Skeletal muscle cell (primary cell): ENCODE measurements around the gene CHSY3.
"Not testable (repeated sequence)": the region's sequence is repeated elsewhere in the genome, so short reads cannot be mapped to it uniquely, and the experiment has no call there.

Source experiments
- DNase-seq: peaks from one replicate; pipeline ENCODE4 v3.0.0-alpha.2; 2010; ENCODE audit warnings: low read depth
- H3K4me3 ChIP-seq: 2 replicates; pipeline ENCODE4 v1.5.1; 2011; ENCODE audit warnings: low read depth, mild to moderate bottlenecking, control low read depth, low read length, moderate library complexity

CHSY3 gene

DNA sequence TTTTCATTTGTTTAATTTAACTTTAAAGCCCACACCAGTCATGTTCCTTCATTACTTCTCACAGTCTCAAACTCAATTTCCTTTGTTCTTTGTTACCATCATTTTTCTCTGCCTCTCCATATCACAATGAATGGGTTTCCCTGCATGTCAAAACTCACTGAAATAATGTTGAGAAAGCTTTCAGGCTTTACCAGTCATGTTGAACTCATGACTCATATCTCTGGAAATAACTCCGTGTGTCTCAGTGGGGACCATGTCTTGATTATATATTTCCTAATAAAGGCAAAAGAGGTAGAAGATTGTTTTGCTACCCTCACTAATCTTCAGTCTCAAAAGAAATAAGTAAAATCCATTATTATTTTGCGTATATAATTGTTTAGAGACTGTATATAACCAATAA, 231.2 kb downstream of the CHSY3 start:
- DNase-seq, result peak; percentile 70
- no peak overlapping the region for H3K4me3 ChIP-seq

DNA sequence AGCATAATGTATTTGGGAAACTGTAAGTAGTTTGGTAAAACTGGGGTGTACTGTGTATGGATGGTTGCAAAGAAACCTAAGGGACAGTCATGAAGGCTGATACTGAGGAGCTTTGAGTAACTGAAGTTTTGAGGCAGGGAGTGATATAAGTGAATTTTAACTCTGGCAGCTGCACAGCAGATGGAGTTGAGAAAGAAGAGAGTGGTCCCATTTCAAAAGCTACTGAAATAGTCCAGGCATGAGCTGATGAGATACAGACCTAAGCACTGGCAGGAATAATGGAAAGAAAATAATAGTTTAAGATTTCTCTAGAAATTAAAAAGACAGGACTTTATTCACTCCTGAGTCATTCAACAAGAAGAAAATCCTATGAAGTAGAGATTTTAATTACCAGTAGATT, 232.0 kb downstream of the CHSY3 start:
- DNase-seq, result no peak
- no peak overlapping the region for H3K4me3 ChIP-seq

DNA sequence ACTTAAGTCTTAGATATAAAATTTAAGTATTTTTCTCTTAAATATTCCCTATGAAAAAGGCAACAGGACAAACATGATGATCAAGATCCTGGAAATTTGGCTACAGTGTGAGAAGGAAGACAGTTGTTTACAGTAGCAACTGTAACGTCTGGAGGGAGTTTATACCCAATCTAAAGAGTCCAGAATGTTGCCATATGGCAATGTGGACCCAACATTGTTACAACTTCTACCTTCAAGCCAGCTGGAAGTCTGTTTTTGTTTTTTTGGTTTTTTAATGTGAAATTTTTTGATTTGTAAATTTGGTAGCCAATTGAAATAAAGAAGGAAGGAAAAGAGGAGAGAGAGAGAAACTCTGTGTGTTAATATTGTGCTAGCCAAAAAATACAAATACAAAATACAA, 233.4 kb downstream of the CHSY3 start:
- DNase-seq, result no peak
- H3K4me3 ChIP-seq, result no peak overlapping the region

DNA sequence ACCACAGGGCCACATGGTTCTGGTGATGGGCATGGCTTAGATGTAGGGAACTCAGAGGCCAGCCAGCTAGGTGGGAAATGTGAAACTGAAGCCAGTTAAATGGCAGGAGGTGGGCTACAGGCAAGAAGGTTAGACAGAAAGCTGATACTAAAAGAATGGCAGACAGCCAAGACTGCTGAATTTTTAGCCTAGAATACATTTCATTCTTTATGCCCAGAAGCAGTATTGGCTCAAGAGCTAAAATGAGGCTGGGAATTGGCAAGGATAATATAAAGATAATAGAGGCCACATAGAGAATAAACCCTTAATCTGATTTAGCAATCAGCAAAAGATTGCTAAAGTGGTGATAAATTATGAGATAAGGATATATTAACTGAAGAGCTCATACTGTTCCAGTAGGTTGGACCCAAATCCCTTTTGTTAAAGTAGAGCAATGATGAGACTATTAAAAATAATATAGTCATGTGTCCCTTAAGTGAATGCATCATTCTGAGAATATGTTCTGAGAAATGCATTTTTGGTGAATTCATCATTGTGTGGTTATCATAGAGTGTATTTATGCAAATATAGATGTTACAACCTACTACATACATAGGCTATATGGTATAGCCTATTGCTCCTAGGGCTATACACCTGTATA, 234.3 kb downstream of the CHSY3 start:
- DNase-seq, result peak; percentile 20
- no peak overlapping the region for H3K4me3 ChIP-seq

DNA sequence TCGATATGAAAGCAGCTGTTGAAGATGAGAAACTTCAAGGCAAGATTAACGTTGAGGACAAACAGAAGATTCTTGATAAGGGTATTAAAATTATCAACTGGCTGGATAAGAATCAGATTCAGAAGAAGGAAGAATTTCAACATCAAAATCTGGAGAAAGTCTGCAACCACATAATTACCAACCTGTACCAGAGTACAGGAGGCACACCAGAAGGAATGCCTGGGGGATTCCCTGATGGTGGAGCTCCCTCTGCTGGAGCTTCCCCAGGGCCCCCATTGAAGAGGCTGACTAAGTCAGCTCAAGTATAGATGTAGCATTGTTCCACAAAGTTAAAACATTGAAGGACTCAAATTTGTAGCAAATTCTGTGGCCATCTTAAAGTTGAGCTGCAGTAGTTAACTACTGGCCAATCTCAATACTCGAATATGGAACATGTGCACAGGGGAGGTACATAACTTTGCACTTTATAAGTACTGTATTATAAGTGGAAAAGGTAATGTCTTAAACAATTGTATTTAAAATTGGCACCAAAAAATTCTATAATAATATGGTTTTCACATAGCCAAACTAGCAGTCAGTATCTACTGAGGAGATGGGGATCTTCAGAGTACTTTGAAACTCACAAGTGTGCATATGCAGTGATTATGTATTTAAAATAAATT, 237.5 kb downstream of the CHSY3 start:
- H3K4me3 ChIP-seq, result no peak overlapping the region
- no peak for DNase-seq

DNA sequence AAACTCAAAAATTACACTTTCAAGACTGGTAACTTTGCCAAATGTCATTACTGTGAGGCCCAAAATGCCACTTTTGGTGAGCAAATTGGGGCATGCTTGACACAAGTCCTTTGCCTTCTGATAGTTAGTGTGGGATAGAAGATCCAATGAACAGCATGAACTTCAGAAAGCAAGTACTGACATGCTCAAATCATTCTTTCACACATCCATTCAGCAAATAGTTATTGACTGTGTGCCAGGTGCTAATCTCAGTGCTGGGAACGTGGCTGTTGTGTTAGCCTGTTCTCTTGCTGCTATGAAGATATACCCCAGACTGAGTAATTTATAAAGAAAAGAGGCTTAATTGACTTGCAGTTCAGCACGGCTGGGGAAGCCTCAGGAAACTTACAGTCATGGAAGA, 247.0 kb downstream of the CHSY3 start:
- DNase-seq, result no peak
- H3K4me3 ChIP-seq, result no peak overlapping the region

DNA sequence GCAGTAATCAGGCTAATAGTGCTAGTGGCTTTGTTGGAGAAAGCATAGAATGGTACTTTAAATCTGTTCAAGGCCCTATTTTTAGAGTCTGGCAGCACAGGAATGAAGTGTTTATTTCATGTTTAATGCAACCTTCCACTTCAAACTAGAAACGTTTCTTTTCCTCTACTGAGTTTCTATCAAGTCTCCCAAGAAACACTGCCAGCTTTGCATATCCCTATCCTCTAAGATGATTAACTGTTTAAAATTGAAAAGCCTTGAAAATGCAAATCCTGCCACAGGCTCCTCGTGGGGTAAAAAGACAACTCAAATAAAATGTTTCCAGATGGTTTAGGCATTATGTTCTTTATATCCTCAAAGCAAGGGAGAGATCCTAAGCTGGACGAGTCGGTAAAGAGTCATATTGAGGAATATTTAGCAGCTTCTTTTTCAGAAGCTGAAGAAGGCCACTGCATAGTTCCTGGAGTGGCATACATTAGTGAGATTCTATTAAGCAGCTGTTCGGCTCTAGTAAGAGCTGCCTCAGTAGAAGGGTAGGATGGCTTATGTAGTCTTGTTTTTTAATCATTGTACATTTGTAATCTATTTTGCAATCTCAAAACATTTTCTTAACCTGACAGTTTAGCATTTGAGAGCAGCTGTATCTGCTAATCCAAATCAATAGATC, 251.2 kb downstream of the CHSY3 start:
- DNase-seq, result no peak
- H3K4me3 ChIP-seq, result no peak overlapping the region

DNA sequence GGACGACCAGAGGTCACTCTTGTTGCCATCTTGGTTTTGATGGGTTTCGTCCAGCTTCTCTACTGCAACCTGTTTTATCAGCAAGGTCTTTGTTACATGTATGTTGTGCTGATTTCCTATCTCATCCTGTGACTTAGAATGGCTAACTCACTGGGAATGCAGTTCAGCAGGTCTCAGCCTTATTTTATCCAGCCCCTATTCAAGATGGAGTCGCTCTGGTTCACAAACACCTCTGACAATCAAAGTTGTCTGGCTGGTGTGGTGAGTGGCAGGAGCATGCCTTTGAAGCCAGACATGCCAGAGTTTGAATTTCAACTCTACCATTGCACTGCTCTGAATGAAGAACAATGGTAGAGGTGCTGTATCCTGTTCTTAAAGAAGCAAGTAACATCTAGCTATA, 253.8 kb downstream of the CHSY3 start:
- DNase-seq, result no peak

DNA sequence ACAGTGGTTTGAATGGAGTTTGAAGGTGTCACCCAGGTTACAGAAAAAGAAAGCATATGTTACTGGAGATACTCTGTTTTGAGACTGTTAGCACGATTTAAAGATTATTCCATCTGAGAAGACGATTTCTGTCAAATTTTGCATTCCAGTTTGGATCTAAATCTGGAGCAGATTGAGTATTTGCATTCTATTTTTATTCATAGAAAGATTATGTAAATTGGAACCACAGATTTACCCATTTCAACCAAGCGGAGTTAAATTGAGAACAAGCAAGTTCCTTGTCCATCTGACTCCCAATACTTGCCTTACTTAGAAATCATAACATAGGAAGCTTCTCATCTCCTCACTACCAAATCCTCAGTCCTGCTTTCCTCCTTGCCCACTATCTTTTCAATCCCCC, 255.7 kb downstream of the CHSY3 start:
- H3K4me3 ChIP-seq, result no peak overlapping the region
- no peak for DNase-seq

More for the DNA sequence above, 253.8 kb downstream of the CHSY3 start:
- H3K4me3 ChIP-seq, result no peak overlapping the region

DNA sequence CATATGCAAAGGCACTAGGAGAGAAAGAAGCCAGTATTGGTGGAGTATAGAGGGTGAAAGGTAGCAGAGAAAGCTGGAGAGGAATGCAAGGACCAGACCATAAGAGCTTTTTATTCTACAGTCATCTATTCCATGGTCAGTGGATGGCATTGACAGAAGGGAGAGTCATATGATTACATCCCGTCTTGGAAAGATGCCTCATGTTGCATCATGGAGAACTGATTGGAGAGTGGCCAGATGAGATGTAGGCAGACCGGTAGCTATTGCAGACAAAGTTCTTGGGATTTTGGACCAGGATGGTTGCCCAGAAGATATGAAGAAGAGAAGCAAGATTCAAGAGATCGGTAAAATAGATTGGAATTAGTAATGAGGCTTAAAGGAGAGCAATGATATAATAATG, 260.7 kb downstream of the CHSY3 start:
- no peak overlapping the region for H3K4me3 ChIP-seq
- peak; percentile 35 for DNase-seq

DNA sequence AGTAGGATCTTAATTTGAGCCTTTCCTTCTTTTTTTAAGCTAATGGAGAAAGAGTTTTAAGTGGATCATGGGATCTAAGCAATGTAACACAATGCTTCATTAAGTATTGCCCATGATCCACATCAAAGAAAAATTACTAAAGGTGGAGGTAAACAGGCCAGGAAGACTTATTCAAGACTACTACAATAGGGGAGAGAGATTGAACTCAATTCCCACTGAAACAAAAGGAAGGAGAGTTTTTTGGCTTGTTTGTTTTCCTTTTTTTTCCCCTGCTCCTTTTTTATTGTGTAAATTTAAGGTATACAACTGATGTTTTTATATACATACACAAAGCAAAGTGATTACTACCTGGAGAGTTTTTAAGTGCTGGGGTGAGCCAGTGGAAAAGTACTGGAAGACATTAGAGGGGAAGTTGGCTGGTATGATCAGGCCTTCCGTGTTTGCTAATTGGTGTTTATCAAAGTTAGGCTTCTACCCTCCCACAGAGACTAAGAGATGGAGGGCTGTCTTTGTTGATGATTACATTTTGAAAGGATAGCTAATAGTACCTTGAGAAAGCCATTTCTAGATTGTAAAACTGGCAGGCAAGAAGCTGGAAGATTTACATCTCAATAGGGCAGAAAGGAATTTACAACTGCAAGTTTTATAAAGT, 262.7 kb downstream of the CHSY3 start:
- no peak for DNase-seq
- no peak overlapping the region for H3K4me3 ChIP-seq

DNA sequence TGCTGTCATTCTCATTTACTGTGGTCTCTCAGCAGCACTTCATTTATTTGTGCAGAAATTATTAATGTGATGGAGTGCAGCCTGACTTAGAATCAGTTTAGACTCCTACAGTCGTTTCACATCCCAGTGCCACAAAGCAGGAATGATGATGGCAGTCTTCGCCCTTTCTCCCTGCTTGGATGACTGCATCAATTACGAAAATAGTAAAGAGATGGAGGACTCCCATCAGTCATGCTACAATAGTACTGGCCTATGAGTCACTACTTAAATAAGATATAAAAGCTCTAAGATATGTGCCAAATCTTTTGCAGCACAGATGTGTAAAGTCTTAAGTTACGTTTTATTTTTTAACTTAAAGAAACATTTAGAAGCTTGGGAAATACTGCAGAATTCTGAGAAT, 263.9 kb downstream of the CHSY3 start:
- DNase-seq, result peak; percentile 59
- no peak overlapping the region for H3K4me3 ChIP-seq

DNA sequence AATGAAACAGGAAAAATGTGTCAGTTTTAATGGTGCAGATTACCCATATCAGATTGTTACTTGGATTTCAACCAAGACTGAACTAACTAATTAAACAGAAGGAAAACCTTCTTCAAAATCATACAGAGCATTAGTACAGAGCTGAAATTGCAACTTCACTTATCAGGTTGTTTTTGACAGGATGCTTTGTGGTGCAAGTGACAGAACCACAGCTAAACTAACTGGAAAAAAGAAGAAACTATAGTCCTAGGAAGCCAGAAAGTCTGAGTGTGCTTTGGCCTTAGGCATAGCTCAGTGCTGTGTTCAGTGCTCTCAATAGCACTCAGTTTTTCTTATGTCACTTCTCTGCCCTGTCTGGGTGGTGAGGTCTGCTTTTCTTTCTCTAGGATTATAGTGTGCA, 267.4 kb downstream of the CHSY3 start:
- no peak for DNase-seq
- no peak overlapping the region for H3K4me3 ChIP-seq

DNA sequence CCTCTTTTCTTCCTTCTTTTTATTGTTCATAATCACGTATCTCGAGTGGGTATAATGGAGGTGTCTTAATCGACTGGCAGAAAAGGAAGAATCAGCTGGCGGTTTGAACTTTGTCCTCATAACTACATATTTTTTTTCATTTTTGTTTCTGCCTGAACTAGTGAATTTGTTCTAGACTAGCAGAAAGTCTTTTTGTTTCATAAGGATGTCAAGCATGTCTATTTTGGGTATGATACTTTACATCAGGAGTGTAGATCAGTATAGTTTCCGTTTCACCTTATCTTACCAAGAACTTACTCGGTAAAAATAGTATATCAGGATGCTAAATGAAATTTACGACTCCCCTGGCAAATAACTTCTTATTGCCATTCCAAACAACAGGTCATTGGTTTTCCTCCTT, 278.9 kb downstream of the CHSY3 start:
- no peak for DNase-seq
- no peak overlapping the region for H3K4me3 ChIP-seq

DNA sequence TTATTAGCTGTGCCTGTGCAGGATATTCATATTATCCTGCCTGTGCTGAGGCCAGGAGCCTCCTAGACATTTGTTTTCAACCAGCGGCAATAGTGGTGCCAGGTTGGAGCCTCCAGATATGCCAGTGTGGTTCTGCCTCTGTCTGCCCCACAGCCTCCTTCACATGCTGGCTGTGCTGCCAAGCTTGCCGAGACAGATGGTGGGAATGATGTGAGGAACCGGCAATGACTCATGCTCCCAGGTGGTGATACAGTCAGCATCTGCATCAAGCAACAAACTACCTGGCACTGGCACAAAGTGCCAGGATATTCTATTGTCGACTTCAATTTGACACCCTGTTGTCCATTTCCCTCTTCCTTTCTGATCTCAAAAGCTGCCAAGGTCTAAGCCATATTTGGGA, 285.7 kb downstream of the CHSY3 start:
- no peak overlapping the region for H3K4me3 ChIP-seq
- DNase-seq, result no peak

DNA sequence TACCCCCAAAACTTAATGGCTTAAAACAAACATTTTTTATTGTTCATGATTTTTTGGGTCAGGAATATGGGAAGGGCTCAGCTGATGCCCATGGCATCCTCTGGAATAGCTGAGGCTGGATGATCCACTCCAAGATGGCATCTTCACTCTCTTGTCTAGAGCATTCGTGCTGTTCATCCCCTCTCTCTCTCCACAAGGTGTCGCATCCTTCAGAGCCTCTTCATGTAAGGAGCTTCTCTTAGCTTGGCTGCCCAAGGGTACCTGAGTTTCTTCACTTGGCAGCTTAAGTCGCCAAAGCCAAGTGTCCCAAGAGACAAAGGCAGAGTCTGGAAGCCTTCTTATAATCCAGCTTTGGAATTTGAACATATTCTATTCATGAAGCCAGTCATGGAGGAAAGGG, 294.7 kb downstream of the CHSY3 start:
- H3K4me3 ChIP-seq, result no peak overlapping the region
- peak; percentile 7 for DNase-seq

DNA sequence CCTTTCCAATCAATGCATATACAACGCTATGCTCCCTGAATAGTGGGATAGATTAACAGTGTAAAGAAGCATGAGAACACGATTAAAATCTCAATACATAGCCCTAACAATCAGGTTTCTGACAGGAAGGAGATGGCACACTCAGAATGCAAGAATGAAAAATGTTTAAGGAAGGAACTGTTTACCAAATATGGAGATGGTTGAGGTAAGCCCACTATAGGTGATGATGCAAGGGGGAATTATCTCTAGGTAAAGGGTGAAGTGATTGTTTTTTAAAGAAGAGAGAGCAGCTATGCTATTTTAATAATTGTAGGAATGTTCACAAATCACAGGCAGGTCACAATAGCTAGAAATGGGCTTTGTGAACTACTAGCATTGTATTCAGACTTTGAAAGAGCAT, 302.4 kb downstream of the CHSY3 start:
- no peak for DNase-seq
- no peak overlapping the region for H3K4me3 ChIP-seq

DNA sequence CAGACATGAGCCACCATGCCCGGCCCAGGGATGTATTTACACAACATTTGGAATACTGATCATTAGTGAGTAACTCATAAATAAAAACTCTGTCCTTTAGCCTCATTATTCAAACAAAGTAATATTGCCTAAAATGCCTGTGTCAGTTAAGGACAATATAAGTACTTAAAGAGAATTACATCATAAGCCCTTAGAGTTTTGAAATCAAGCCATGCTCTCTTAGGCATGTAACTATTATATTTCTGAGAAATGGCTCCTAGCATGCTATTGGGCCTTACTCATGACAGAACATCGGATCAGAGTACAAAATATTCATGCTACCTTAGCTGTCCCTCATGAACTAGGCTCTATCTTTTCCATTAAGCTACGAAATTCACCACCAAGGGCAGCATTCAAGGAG, 309.3 kb downstream of the CHSY3 start:
- H3K4me3 ChIP-seq, result no peak overlapping the region
- DNase-seq, result no peak

DNA sequence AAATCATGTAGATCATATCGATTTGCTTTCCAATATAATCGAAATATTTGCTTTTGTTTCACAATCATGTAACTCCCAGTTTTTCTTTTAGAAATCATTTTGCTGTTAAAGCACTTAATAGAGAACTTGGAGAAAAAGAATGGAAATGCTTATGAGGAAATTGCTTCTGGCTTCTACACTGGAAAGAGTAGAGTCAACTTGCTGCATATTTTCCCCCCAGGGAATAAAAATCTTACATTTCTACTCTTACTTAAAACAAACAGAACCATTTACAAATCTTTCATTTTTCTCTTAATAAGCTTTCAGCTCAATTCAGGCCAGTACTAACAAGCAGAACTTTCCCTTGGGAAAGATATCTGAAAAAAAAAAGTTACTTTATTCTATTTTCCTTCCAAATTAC, 312.0 kb downstream of the CHSY3 start:
- DNase-seq, result no peak
- no peak overlapping the region for H3K4me3 ChIP-seq

DNA sequence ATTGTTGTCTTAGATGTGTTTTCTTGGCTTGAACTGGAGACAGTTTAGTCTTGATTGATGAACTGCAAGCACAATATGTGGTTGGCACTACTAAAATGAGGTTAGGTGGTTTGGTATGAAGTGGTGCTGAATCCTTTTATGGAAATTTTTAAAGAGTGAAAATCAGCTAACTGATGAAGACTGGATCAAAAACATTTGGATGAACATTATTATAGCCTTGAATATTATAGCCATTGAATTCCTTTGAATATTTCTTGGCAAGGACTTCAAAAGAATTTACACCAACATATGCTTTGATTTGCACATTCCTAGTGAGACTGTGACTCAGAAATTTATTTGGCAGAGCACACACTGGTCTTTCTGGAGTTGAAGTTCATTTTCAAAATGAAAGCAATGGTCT, 318.3 kb downstream of the CHSY3 start:
- no peak for DNase-seq
- no peak overlapping the region for H3K4me3 ChIP-seq

DNA sequence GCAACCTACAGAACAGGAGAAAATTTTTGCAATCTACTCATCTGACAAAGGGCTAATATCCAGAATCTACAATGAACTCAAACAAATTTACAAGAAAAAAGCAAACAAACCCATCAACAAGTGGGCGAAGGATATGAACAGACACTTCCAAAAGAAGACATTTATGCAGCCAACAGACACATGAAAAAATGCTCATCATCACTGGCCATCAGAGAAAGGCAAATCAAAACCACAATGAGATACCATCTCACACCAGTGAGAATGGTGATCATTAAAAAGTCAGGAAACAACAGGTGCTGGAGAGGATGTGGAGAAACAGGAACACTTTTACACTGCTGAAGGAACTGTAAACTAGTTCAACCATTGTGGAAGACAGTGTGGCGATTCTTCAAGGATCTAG, 322.3 kb downstream of the CHSY3 start:
- not testable (repeated sequence) for H3K4me3 ChIP-seq, DNase-seq
